ENCODE results near the gene POLR2A. TPM values are rescaled to one million over a fixed set of nuclear protein-coding genes. Genes with fewer than 3 reads are reported as not detected.

POLR2A gene
- total RNA-seq, 1 donor from 2014 or later, result 121 TPM

- Mint-ChIP-seq H3K27ac (ENCODE audit: unreplicated experiment) (peak overlapping the region; percentile 100), H3K27me3 (ENCODE audit: low read depth) (no peaks in the 10 kb centered on the region), H3K4me3 (ENCODE audit: unreplicated experiment) (peak overlapping the region; percentile 88), H3K9me3 (ENCODE audit: low read depth) (no peaks in the 10 kb centered on the region), H3K36me3 (ENCODE audit: low read depth) (peaks cover 2% of the 10 kb centered on the region), H3K4me1 (ENCODE audit: low read depth) (peaks cover 61% of the 10 kb centered on the region)
- no peak for TF ChIP-seq CTCF (IDR thresholded peaks at IDR 0.05)
- DNase-seq (ENCODE audit: low spot score), result no peak
Observed at GRCh38 chr17:7483255-7484066, 705 bp upstream of the POLR2A start.

GRCh38 chr17:7484919-7485377, 782 bp downstream of the POLR2A start:
- Mint-ChIP-seq H3K27ac (ENCODE audit: unreplicated experiment) (peak overlapping the region; percentile 100), H3K4me3 (ENCODE audit: unreplicated experiment) (peak overlapping the region; percentile 88), H3K36me3 (ENCODE audit: low read depth) (peaks cover 2% of the 10 kb centered on the region), H3K27me3 (ENCODE audit: low read depth) (no peaks in the 10 kb centered on the region), H3K4me1 (ENCODE audit: low read depth) (peaks cover 69% of the 10 kb centered on the region), H3K9me3 (ENCODE audit: low read depth) (no peaks in the 10 kb centered on the region)
- peak; percentile 40 for TF ChIP-seq CTCF (IDR thresholded peaks at IDR 0.05)
- no peak for DNase-seq (ENCODE audit: low spot score)

DNA sequence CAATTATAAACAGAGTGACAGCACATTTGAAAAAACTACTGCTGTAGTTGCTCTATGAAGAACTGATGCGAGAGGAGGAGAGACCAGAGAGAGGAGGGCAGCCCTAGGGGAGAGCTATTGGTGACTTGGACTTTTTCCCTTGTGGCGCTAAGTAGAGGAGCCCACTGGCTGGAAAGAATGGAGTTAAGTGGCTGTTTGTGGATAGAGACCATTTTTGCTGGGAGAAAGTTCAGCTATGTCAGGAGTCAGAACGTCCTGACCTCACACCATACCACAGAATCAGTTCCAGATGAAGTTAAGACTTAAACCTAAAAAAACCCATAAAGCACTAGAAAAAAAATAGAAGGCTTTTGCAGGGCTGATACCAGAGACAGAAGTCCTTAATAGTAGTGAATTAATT, 2.0 kb downstream of the POLR2A start:
- Mint-ChIP-seq H3K4me1 (ENCODE audit: low read depth) (peaks cover 68% of the 10 kb centered on the region), H3K27me3 (ENCODE audit: low read depth) (no peaks in the 10 kb centered on the region), H3K27ac (ENCODE audit: unreplicated experiment) (peak overlapping the region; percentile 74), H3K4me3 (ENCODE audit: unreplicated experiment) (peak overlapping the region; percentile 88), H3K36me3 (ENCODE audit: low read depth) (peaks cover 2% of the 10 kb centered on the region), H3K9me3 (ENCODE audit: low read depth) (no peaks in the 10 kb centered on the region)
- DNase-seq (ENCODE audit: low spot score), result no peak
- no peak for TF ChIP-seq CTCF (IDR thresholded peaks at IDR 0.05)

- Mint-ChIP-seq H3K4me1 (ENCODE audit: low read depth) (peaks cover 63% of the 10 kb centered on the region), H3K4me3 (ENCODE audit: unreplicated experiment) (no peak overlapping the region)
Observed at GRCh38 chr17:7490144-7490543, 6.0 kb downstream of the POLR2A start.

GRCh38 chr17:7491583-7491982, 7.4 kb downstream of the POLR2A start:
- Mint-ChIP-seq H3K4me1 (ENCODE audit: low read depth) (peaks cover 52% of the 10 kb centered on the region), H3K27me3 (ENCODE audit: low read depth) (no peaks in the 10 kb centered on the region), H3K9me3 (ENCODE audit: low read depth) (no peaks in the 10 kb centered on the region), H3K27ac (ENCODE audit: unreplicated experiment) (peak overlapping the region; percentile 8), H3K4me3 (ENCODE audit: unreplicated experiment) (no peak overlapping the region), H3K36me3 (ENCODE audit: low read depth) (peaks cover 14% of the 10 kb centered on the region)
- DNase-seq (ENCODE audit: low spot score), result no peak
- no peak for TF ChIP-seq CTCF (IDR thresholded peaks at IDR 0.05)

More at GRCh38 chr17:7490144-7490543, 6.0 kb downstream of the POLR2A start:
- H3K27ac Mint-ChIP-seq (ENCODE audit: unreplicated experiment), result no peak overlapping the region
- peaks cover 7% of the 10 kb centered on the region for H3K36me3 Mint-ChIP-seq (ENCODE audit: low read depth)
- TF ChIP-seq CTCF (IDR thresholded peaks at IDR 0.05), result no peak
- no peaks in the 10 kb centered on the region for H3K9me3 Mint-ChIP-seq (ENCODE audit: low read depth)
- no peak for DNase-seq (ENCODE audit: low spot score)
- H3K27me3 Mint-ChIP-seq (ENCODE audit: low read depth), result no peaks in the 10 kb centered on the region

All from chondrocyte (in vitro differentiated cells).